Astrocyte (in vitro differentiated cells and primary cell): ENCODE measurements around the gene FMNL1. TPM values are rescaled to one million over a fixed set of nuclear protein-coding genes. Genes with fewer than 3 reads are reported as not detected.

Experiments
- DNase-seq: peaks from one replicate; pipeline ENCODE4 v3.0.0-alpha.2; 2010; ENCODE audit warnings: low read depth
- FAIRE-seq: peaks from 2 replicates; lab custom pipeline; 2011; peaks lifted over from hg19 to GRCh38; lab: Jason Lieb, UNC
- H2AFZ ChIP-seq: 2 replicates; pipeline ENCODE4 v1.6.0; 2012; ENCODE audit warnings: low read depth, low read length, inconsistent platforms
- H3K27ac ChIP-seq: 2 replicates; pipeline ENCODE4 v1.5.1; 2011; ENCODE audit warnings: low read depth, low read length, inconsistent platforms
- H3K27me3 ChIP-seq: 2 replicates; pipeline ENCODE4 v1.6.0; 2011; ENCODE audit warnings: low read length, inconsistent platforms; ENCODE audit not compliant: insufficient read depth
- H3K36me3 ChIP-seq: 2 replicates; pipeline ENCODE4 v1.5.1; 2011; ENCODE audit warnings: low read length, inconsistent platforms; ENCODE audit not compliant: insufficient read depth
- H3K4me1 ChIP-seq: 2 replicates; pipeline ENCODE4 v1.5.1; 2011; ENCODE audit warnings: low read length, inconsistent platforms; ENCODE audit not compliant: insufficient read depth
- H3K4me2 ChIP-seq: 2 replicates; pipeline ENCODE4 v1.6.0; 2012; ENCODE audit warnings: low read length, inconsistent platforms
- H3K4me3 ChIP-seq: 2 replicates; pipeline ENCODE4 v1.5.1; 2011; ENCODE audit warnings: low read depth, mild to moderate bottlenecking, low read length, inconsistent platforms; ENCODE audit not compliant: insufficient read depth
- H3K79me2 ChIP-seq: 2 replicates; pipeline ENCODE4 v1.6.0; 2012; ENCODE audit warnings: mild to moderate bottlenecking, low read length, inconsistent platforms; ENCODE audit not compliant: insufficient read depth
- H3K9ac ChIP-seq: 2 replicates; pipeline ENCODE4 v1.6.0; 2012; ENCODE audit warnings: mild to moderate bottlenecking, low read length, inconsistent platforms
- H3K9me3 ChIP-seq: 2 replicates; pipeline ENCODE4 v1.5.1; 2012; ENCODE audit warnings: low read depth, mild to moderate bottlenecking, low read length, inconsistent platforms; ENCODE audit not compliant: insufficient read depth
- H4K20me1 ChIP-seq: 2 replicates; pipeline ENCODE4 v1.6.0; 2012; ENCODE audit warnings: low read length, inconsistent platforms; ENCODE audit not compliant: insufficient read depth
- H3K27ac Mint-ChIP-seq: one replicate; pipeline ENCODE4 v1.8.0; 2021; ENCODE audit warnings: mild to moderate bottlenecking, mixed read lengths; ENCODE audit not compliant: unreplicated experiment
- H3K27me3 Mint-ChIP-seq: one replicate; pipeline ENCODE4 v1.8.0; 2021; ENCODE audit warnings: low read depth, mixed read lengths; ENCODE audit not compliant: unreplicated experiment
- H3K36me3 Mint-ChIP-seq: one replicate; pipeline ENCODE4 v1.8.0; 2021; ENCODE audit warnings: low read depth, mixed read lengths; ENCODE audit not compliant: unreplicated experiment
- H3K4me1 Mint-ChIP-seq: one replicate; pipeline ENCODE4 v1.8.0; 2021; ENCODE audit warnings: low read depth, mixed read lengths; ENCODE audit not compliant: unreplicated experiment
- H3K4me3 Mint-ChIP-seq: one replicate; pipeline ENCODE4 v1.8.0; 2021; ENCODE audit warnings: mild to moderate bottlenecking, moderate library complexity, mixed read lengths; ENCODE audit not compliant: unreplicated experiment
- H3K9me3 Mint-ChIP-seq: one replicate; pipeline ENCODE4 v1.8.0; 2021; ENCODE audit warnings: mild to moderate bottlenecking, mixed read lengths; ENCODE audit not compliant: unreplicated experiment
- EZH2 ChIP-seq: IDR thresholded peaks from 2 replicates; pipeline ENCODE4 v1.6.1; 2012; ENCODE audit warnings: mild to moderate bottlenecking, low read length, inconsistent platforms; ENCODE audit not compliant: insufficient read depth
- total RNA-seq: library from RNA; stranded (reverse); gene quantifications from 2 replicates; pipeline ENCODE4 v1.2.1, GENCODE V29; 2021
- TF ChIP-seq, protein P1 (sequence below): IDR thresholded peaks from 2 replicates; pipeline ENCODE4 v1.5.1; 2011; ENCODE audit warnings: low read depth, mild to moderate bottlenecking, inconsistent platforms, low read length, moderate library complexity; ENCODE audit not compliant: insufficient read depth

FMNL1 gene
- total RNA-seq, 1 donor from 2014 or later: 4.0 TPM

DNA sequence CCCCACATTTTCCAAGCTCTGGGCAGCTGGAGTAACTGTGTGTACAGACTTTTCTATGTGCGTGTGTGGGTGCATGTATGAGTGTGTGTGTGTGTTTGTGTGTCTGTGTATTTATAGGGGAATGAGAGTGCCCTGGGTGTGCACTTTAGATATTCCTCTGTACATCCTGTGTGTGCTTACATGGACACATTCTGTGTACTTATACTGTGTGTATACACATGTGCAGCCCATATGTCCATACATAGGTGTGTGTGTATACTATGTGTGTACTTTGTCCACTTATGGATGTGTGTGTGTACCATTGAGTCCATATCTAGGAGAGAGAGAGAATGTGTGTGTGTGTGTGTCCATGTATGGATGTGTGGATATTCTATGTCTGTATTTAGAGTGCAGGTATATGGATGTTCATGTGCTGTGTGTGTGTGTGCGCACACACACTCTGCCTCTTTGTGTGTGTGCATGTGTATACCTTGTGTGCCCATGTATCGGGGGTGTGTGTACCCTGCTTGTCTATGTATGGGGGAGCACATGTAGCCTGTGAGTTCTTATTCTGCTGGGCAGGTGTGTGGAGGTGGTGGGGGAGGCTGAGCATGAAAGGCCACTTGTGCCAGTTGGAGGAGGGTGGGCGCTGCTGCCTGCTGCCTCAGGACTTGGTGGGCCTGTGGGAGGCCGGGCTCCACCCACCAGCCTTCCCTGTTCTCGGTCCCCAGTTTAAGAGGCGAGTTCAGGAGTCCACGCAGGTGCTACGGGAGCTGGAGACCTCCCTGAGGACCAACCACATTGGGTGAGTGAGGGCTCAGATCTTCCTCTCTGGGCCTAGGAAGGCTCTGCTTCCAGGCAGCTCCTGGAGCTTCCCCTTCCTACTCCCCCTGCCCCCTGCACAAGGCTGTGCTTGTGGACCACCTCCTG is 11.1 kb downstream of the FMNL1 start:
- no peak overlapping the region for H3K27ac Mint-ChIP-seq
- FAIRE-seq (no peak), DNase-seq (no peak)
- H3K9me3 Mint-ChIP-seq: no peaks in the 10 kb centered on the region
- H3K4me1 ChIP-seq: peaks cover 12% of the 10 kb centered on the region
- H2AFZ ChIP-seq: no peak overlapping the region
- no peaks in the 10 kb centered on the region for H3K79me2 ChIP-seq
- H3K36me3 Mint-ChIP-seq: peaks cover 5% of the 10 kb centered on the region
- no peaks in the 10 kb centered on the region for H3K36me3 ChIP-seq
- no peak overlapping the region for H3K4me3 ChIP-seq
- no peak overlapping the region for H3K9ac ChIP-seq
- H3K4me2 ChIP-seq: no peak overlapping the region
- no peak overlapping the region for H3K27ac ChIP-seq
- H3K27me3 ChIP-seq: peaks cover 6% of the 10 kb centered on the region
- TF ChIP-seq, protein P1, sequence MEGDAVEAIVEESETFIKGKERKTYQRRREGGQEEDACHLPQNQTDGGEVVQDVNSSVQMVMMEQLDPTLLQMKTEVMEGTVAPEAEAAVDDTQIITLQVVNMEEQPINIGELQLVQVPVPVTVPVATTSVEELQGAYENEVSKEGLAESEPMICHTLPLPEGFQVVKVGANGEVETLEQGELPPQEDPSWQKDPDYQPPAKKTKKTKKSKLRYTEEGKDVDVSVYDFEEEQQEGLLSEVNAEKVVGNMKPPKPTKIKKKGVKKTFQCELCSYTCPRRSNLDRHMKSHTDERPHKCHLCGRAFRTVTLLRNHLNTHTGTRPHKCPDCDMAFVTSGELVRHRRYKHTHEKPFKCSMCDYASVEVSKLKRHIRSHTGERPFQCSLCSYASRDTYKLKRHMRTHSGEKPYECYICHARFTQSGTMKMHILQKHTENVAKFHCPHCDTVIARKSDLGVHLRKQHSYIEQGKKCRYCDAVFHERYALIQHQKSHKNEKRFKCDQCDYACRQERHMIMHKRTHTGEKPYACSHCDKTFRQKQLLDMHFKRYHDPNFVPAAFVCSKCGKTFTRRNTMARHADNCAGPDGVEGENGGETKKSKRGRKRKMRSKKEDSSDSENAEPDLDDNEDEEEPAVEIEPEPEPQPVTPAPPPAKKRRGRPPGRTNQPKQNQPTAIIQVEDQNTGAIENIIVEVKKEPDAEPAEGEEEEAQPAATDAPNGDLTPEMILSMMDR: no peak
- TF ChIP-seq EZH2: no peak
- H3K4me1 Mint-ChIP-seq: peaks cover 7% of the 10 kb centered on the region
- no peaks in the 10 kb centered on the region for H4K20me1 ChIP-seq
- H3K27me3 Mint-ChIP-seq: peaks cover 35% of the 10 kb centered on the region
- no peak overlapping the region for H3K4me3 Mint-ChIP-seq
- no peaks in the 10 kb centered on the region for H3K9me3 ChIP-seq

DNA sequence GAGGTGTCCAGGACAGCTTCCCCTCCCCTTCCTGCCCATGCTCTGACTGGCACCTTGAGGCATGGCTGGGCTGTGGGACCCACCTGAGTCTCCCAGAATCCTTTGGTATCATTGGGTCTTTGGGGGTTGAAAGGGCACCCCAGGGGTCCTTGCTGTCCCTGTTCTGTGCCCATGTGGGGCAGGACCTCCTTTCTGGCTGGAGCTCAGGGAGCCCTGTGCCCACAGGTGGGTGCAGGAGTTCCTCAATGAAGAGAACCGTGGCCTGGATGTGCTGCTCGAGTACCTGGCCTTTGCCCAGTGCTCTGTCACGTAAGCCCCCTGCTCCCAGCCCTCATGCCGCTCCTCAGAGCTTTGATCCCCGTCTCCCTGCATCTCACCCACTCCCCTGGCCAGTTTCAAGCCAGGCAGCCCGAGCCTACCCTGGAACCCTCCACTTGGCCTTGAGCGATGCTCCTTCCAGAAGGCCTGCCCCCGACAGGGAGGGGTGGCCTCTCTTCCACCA is 11.8 kb downstream of the FMNL1 start:
- Histone ChIP-seq H3K9me3 (no peaks in the 10 kb centered on the region), H3K79me2 (no peaks in the 10 kb centered on the region), H2AFZ (no peak overlapping the region), H4K20me1 (no peaks in the 10 kb centered on the region), H3K27me3 (peaks cover 6% of the 10 kb centered on the region), H3K27ac (no peak overlapping the region), H3K4me1 (peaks cover 11% of the 10 kb centered on the region), H3K9ac (no peak overlapping the region), H3K4me2 (no peak overlapping the region), H3K36me3 (no peaks in the 10 kb centered on the region), H3K4me3 (no peak overlapping the region)
- Mint-ChIP-seq H3K4me3 (no peak overlapping the region), H3K9me3 (no peaks in the 10 kb centered on the region), H3K27me3 (peaks cover 42% of the 10 kb centered on the region), H3K4me1 (peaks cover 5% of the 10 kb centered on the region), H3K36me3 (peaks cover 8% of the 10 kb centered on the region), H3K27ac (no peak overlapping the region)
- DNase-seq (no peak), FAIRE-seq (no peak)
- TF ChIP-seq, protein P1: no peak
- no peak for TF ChIP-seq EZH2
